Fibroblast of skin of back (primary cell): ENCODE results near the gene AIPL1.

Experiments used
- DNase-seq: peaks from one replicate; pipeline ENCODE4 v3.0.0-alpha.2; 2013

AIPL1 gene

GRCh38 chr17:6465206-6466003 lies 30.5 kb upstream of the AIPL1 start:
- no peak for DNase-seq

GRCh38 chr17:6464446-6465041 lies 29.6 kb upstream of the AIPL1 start:
- no peak for DNase-seq

DNA sequence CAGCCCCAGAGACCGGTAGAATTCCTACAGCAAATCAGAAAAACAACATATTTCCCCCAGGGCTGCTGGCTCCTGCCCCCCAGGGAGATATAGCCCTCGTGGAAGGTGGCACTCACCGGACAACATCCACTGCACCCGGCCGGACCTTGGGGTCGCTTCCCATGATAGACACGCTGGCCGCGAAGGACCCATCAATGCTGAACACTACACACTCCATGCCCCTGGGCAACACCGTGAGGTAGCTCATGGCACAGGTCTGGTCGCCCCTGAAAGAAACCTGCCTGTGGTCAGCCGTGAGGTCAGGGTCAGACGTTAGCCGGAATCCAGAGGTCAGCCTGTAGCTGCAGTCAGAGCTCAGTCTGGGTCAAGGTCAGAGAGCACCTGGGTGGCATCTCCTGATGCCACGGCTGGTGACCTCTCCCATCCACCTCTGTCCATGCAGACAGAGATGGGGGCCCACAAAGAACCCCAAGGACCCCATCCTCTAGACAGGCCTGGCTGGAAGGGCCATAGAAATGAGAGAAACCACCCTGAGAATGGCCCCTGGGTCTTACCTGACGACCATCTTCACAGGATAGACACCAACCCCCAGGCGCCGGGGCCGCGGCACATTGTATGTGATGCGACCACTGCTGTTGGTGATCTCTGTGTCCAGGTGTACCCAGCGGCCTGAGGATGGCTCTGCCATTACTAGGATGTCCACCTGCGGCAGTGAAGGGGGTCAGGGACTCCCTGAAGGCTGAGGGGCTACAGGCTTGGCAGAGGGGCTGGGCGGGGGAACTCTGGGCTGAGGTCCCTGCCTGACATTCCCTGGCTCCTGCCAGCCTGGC lies 28.9 kb upstream of the AIPL1 start:
- no peak for DNase-seq

- DNase-seq = no peak
Measured at GRCh38 chr17:6462692-6463091, 27.8 kb upstream of the AIPL1 start.

- no peak for DNase-seq
Measured at GRCh38 chr17:6461792-6462524, 27.0 kb upstream of the AIPL1 start.

DNA sequence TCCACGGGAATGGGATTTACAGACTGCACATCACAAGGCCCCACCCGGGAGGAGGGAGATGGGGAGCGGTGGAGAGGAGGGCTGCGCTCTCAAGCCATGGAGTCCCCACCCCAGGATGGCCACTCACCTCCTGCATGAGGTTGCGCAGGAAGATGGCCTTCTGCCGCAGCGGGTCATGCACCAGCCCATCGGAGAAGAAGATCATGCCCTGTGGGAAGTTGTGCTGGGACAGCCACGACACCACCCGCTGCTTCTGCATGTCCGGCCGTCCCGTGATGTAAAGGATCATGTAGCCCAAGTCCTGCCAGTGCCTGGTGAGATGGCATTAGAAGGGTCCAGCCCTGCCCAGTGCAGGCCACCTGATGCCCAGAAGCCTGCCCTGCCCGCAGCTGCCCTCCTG lies 26.3 kb upstream of the AIPL1 start:
- DNase-seq = no peak

- DNase-seq = no peak
Measured at GRCh38 chr17:6460531-6461161, 25.7 kb upstream of the AIPL1 start.

- no peak for DNase-seq
Measured at GRCh38 chr17:6458460-6458950, 23.6 kb upstream of the AIPL1 start.

GRCh38 chr17:6457688-6458459 lies 23.0 kb upstream of the AIPL1 start:
- no peak for DNase-seq

DNA sequence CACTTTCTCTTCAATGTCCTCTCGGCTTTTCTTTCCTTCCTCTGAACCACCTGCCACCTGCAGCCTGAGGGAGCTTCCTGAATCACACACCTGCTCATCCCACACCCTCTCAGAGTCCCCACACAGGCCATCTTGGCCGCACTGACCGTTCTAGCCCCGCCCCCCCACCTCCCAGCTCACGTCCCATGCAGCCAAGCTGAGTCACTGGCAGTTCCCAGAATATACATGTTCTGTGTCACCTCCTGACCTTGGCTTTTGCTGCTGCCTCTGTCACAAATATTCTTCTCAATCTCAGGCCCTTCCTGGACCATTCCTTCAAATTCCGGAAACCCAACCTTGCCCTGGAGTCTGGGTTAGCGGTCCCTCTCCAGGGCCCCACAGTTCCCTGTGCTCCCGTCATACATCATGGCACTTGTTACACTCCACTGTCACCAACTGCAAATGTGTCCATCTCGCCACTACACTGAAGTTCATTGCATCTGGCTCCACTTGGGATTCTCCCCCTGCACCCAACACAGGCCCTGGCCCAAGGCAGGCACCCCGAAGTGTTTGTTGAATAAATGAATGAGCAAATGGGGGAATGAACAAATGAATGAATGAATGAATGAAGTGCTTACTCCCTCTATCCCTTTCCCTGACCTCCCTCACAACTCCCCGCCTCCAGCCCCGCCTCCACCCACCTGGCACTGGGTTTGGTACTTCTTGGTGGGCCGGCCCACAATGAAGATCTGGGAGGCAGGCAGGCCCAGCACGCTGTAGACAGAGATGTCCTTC lies 22.2 kb upstream of the AIPL1 start:
- DNase-seq = peak; percentile 56

DNA sequence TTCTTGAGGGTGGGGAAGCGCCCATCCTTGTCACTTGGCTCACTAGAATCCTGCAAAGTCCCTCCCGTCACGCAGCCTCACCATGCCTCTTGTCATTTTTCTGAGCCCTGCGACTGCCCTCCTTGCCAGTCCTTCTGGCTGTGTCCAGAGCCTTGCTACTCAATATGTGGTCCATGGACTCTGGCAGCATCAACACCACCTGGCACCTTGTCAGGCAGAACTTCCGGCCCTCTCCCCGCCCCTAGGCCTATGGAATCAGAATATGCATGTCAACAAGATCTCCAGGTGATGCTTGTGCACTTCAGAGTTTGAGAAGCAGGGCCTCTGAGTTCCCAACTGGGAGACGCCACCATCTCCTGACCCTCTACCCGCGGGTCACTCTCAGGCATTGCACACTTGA lies 21.4 kb upstream of the AIPL1 start:
- no peak for DNase-seq

DNA sequence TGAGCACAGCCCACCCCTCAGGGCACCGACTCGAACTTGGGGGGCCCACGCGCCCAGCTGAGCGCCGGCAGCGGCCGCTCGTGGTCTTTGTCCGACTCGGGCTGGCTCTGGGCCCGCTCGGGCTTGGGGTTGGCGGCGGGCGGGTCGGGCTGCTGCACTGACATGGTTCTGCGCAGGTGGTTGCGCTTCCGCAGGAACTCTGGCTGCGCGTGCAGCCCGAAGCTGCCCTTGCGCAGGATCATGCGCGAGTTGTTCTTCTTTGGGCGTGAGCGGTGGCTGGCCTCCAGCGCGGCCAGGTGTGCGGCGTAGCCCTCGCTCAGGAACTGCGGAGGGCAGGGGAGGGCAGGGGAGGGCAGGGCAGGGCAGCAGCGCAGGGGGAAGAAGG lies 20.4 kb upstream of the AIPL1 start:
- DNase-seq = no peak

- no peak for DNase-seq
Measured at GRCh38 chr17:6454495-6455320, 19.8 kb upstream of the AIPL1 start.

DNA sequence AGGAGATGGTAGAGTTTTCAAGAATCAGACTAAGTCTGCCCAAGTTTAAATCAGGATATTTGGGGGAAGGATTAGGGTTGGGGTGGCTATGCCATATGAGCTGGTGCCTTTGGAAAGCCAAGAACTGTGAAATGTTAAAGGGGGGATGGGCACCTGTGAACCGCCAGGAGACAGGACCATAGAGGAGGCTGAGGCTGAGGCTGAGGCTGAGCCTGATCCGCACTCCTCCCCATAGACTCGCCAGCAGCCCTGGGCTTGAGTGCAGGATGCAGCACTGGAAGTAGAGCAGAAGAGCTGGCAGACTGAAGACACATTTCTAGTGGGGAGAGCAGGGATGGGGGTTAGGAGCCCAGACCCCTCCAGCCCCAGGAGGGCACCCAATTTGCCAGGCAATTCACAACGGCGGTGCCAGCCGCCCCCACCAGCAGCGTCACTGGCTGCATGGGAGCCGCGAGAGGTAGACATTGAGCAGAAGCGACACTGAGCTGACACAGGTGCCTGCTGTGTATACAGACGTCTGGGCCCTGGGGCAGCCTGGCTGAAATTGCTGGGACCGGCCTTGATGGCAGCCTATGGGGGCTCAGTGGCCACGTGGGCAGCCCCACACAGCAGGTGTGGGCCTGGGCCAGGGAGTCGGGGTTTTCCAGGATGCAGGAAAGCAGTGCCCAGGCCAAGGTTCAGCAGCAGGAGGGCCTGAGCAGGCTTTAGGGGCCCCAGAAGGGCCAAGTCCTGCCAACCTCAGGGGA lies 18.5 kb upstream of the AIPL1 start:
- no peak for DNase-seq

- DNase-seq = peak; percentile 17
Measured at GRCh38 chr17:6452471-6453266, 17.7 kb upstream of the AIPL1 start.

GRCh38 chr17:6450926-6451832 lies 16.3 kb upstream of the AIPL1 start:
- no peak for DNase-seq

GRCh38 chr17:6449307-6449706 lies 14.4 kb upstream of the AIPL1 start:
- no peak for DNase-seq
